Measurements from ENCODE around the gene PCBP3.

Gene PCBP3

GRCh38 chr21:45862543-45863207, 219.2 kb downstream of the PCBP3 start:
- DNase-seq (ENCODE audit: low read depth), result no peak
- no peak for TF ChIP-seq MYC (IDR thresholded peaks at IDR 0.05; ENCODE audit: low read depth, low read length)
- no peak for TF ChIP-seq MAX (IDR thresholded peaks at IDR 0.05; ENCODE audit: low read depth, low read length)
- TF ChIP-seq POLR2A (IDR thresholded peaks at IDR 0.05; ENCODE audit: extremely low read depth, insufficient read length), result no peak
- no peak for TF ChIP-seq CTCF (IDR thresholded peaks at IDR 0.05; ENCODE audit: low read depth, low read length)
- H3K4me3 ChIP-seq (ENCODE audit: low read depth, low read length), result no peak overlapping the region

GRCh38 chr21:45863267-45863666, 219.7 kb downstream of the PCBP3 start:
- TF ChIP-seq CTCF (IDR thresholded peaks at IDR 0.05; ENCODE audit: low read depth, low read length) (no peak), MAX (IDR thresholded peaks at IDR 0.05; ENCODE audit: low read depth, low read length) (no peak), POLR2A (IDR thresholded peaks at IDR 0.05; ENCODE audit: extremely low read depth, insufficient read length) (no peak), MYC (IDR thresholded peaks at IDR 0.05; ENCODE audit: low read depth, low read length) (no peak)
- no peak overlapping the region for H3K4me3 ChIP-seq (ENCODE audit: low read depth, low read length)
- no peak for DNase-seq (ENCODE audit: low read depth)

- no peak for TF ChIP-seq MAX (IDR thresholded peaks at IDR 0.05; ENCODE audit: low read depth, low read length)
- no peak for TF ChIP-seq CTCF (IDR thresholded peaks at IDR 0.05; ENCODE audit: low read depth, low read length)
- TF ChIP-seq POLR2A (IDR thresholded peaks at IDR 0.05; ENCODE audit: extremely low read depth, insufficient read length), result no peak
- no peak for TF ChIP-seq MYC (IDR thresholded peaks at IDR 0.05; ENCODE audit: low read depth, low read length)
- DNase-seq (ENCODE audit: low read depth), result no peak
- no peak overlapping the region for H3K4me3 ChIP-seq (ENCODE audit: low read depth, low read length)
Measured at GRCh38 chr21:45863751-45864150, 220.2 kb downstream of the PCBP3 start.

- no peak for TF ChIP-seq CTCF (IDR thresholded peaks at IDR 0.05; ENCODE audit: low read depth, low read length)
- no peak for TF ChIP-seq POLR2A (IDR thresholded peaks at IDR 0.05; ENCODE audit: extremely low read depth, insufficient read length)
- no peak for TF ChIP-seq MYC (IDR thresholded peaks at IDR 0.05; ENCODE audit: low read depth, low read length)
- no peak for TF ChIP-seq MAX (IDR thresholded peaks at IDR 0.05; ENCODE audit: low read depth, low read length)
- no peak overlapping the region for H3K4me3 ChIP-seq (ENCODE audit: low read depth, low read length)
- DNase-seq (ENCODE audit: low read depth), result no peak
Measured at GRCh38 chr21:45864436-45864835, 220.9 kb downstream of the PCBP3 start.

- no peak for DNase-seq (ENCODE audit: low read depth)
- TF ChIP-seq POLR2A (IDR thresholded peaks at IDR 0.05; ENCODE audit: extremely low read depth, insufficient read length) (no peak), MAX (IDR thresholded peaks at IDR 0.05; ENCODE audit: low read depth, low read length) (no peak), MYC (IDR thresholded peaks at IDR 0.05; ENCODE audit: low read depth, low read length) (no peak), CTCF (IDR thresholded peaks at IDR 0.05; ENCODE audit: low read depth, low read length) (no peak)
- no peak overlapping the region for H3K4me3 ChIP-seq (ENCODE audit: low read depth, low read length)
Measured at GRCh38 chr21:45865106-45865835, 221.7 kb downstream of the PCBP3 start.
